Measurements from ENCODE around the gene MSRB1.

DNA sequence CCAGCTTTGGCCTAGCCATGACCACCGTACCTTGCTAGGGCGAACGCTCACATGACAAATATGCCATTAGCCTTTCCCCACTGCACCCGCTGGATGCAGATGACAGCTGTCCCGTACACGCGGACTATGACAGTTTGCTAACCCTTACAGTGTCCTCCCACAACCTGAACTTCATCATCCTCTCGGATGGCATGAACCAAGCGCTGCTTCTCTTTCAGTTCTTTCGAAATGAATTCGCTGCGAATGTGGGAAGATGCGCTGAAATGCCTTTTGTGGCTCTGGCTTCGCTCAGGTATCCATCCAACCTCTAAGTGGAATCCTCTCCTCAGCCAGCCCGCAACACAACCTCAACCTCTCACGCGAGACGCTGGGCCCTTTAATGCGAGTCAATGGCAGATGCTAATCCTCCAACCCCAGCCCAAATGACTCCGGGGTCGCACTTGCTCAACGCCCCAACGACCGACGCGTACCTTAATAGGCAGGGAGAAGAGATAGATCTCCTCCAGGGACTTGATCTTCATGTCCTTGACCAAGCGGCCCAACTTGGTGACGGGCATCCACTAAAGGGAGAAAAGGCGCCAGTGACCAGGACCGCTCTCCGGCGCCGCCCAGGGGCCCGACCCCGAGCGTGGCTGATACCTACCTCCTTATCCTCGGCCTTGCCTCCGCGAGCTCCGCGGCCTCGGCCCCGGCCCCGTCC, 21.0 kb upstream of the MSRB1 start:
- TF ChIP-seq, protein P1, sequence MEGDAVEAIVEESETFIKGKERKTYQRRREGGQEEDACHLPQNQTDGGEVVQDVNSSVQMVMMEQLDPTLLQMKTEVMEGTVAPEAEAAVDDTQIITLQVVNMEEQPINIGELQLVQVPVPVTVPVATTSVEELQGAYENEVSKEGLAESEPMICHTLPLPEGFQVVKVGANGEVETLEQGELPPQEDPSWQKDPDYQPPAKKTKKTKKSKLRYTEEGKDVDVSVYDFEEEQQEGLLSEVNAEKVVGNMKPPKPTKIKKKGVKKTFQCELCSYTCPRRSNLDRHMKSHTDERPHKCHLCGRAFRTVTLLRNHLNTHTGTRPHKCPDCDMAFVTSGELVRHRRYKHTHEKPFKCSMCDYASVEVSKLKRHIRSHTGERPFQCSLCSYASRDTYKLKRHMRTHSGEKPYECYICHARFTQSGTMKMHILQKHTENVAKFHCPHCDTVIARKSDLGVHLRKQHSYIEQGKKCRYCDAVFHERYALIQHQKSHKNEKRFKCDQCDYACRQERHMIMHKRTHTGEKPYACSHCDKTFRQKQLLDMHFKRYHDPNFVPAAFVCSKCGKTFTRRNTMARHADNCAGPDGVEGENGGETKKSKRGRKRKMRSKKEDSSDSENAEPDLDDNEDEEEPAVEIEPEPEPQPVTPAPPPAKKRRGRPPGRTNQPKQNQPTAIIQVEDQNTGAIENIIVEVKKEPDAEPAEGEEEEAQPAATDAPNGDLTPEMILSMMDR (IDR thresholded peaks at IDR 0.05): peak in 1 of 6 experiments; percentile 10
- TF ChIP-seq POLR2A (IDR thresholded peaks at IDR 0.05): no peak
